Astrocyte of the hippocampus (primary cell): Measurements from ENCODE around the gene PACSIN2.
"Not testable (repeated sequence)": the region's sequence is repeated elsewhere in the genome, so short reads cannot be mapped to it uniquely, and the experiment has no call there.

Source experiments
- DNase-seq: peaks from one replicate; pipeline ENCODE4 v3.0.0; 2011; ENCODE audit warnings: low read depth, low spot score

The PACSIN2 gene, protein sequence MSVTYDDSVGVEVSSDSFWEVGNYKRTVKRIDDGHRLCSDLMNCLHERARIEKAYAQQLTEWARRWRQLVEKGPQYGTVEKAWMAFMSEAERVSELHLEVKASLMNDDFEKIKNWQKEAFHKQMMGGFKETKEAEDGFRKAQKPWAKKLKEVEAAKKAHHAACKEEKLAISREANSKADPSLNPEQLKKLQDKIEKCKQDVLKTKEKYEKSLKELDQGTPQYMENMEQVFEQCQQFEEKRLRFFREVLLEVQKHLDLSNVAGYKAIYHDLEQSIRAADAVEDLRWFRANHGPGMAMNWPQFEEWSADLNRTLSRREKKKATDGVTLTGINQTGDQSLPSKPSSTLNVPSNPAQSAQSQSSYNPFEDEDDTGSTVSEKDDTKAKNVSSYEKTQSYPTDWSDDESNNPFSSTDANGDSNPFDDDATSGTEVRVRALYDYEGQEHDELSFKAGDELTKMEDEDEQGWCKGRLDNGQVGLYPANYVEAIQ

DNA sequence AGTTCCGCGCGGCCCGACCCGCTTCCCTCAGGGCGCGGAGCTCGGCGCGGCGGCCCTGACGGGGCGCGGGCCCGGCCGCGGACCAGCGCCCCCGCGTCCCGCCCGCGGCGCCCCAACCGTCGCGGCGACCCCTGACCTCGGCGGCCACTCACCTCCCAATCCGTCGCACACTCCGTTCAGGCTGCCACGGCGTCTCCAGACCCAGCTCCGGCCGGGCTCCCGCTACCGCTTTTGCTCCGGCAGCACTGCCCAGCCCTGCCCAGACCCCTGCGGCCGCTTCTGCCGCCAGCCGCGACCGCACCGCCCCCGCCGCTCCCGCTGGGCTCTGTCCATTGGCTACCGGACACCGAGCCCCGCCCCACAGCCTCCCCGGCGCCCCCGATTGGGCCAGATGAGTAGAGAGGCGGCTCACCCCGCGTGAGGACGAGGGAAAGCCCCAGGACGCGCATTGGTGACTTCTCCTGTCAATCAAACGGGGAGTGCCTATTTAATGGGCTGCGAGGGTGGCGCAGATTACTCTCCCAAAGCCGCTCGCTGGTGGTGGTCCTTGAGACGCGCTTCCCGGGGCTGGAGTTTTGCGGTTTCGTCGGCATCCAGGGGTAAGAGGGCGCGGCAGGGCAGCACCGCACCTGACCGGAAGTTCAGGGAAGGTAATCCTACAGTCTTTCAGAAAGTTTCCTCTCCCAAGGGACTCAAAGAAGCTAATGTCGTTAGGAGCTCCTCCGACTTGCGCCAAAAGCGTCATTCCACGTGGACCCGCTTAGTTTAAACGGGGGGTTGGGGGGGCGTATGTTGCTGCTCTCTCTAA is at the start of gene PACSIN2:
TSS of gene PACSIN2 (minus strand) at position 281 of the 808 bp plus-strand sequence. CDS start 103,069 bp downstream, outside the sequence.
- peak; percentile 99 for DNase-seq

DNA sequence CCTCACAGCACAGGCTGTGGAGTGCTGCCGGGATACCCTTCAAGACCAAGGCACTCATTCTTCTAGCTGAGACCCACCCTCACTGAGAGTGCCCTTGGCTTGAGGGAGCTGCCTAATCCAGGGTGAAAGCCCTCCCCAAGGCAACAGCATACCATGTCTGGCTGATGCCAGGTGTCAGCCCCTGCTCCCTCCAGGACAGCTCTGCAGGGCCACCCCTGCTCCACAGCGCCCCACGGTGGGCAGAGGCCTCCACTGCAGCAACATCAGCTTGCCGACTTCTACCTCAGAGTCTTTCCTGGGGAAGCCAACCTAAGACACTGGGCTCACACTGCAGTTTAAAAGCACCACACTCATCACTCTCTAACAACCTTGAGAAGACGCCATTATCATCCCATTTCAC is 45.2 kb upstream of the PACSIN2 start:
- DNase-seq = peak; percentile 40

DNA sequence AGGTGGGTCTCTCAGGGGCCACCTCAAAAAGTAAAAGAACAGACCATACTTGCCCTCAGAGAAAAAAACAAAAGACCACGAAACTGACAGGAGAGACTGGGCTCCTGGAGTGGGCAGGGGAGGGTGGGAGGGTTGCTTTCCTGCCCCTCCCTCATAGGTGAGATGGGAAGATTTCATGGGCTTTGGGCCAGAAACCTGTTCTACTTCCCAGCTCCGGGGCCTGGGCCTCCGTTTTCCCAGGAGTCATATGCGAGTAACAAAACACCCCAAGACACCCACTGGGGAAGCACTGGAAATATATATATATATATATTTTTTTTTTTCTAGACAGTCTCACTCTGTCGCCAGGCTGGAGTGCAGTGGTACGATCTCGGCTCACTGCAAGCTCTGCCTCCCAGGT is 42.7 kb upstream of the PACSIN2 start:
- no peak for DNase-seq

DNA sequence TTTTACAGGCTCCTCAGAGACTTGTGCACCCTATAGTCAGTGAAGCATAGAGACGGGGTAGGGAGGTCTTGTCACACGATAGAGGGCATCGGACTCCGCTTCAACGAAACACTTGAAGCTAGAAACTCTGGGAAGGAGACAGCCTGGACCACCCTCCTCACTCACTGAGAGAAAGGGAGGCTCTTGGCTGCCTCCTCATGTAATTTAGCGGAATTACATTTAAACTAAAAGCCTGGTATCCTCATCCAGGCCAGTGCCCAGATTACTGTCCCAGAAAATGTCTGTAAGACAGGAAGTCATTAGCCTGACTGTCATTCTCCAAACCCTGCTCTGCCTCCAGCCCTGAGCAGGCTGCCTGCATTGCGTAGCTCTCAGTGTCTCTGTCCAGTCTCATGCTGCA is 38.2 kb upstream of the PACSIN2 start:
- no peak for DNase-seq

DNA sequence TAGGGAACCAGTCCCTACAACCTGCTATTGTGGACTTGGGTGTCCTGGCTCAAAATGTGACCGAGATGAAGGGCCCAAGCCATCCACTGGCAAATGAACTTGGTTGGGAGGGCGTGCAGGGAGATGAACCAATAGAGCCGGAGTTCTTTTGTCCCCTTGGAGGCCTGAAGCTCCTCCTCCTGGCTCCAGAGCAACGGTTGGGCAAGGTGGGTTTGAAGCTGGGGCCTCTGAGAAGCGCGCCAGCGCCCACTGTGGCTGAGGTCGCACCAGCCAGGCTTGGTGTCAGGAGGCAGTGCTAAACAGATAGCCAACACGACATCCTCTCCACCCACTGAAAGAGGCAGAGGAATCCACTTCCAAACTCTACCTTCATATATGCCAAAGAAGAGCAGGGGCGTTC is 36.0 kb upstream of the PACSIN2 start:
- no peak for DNase-seq

DNA sequence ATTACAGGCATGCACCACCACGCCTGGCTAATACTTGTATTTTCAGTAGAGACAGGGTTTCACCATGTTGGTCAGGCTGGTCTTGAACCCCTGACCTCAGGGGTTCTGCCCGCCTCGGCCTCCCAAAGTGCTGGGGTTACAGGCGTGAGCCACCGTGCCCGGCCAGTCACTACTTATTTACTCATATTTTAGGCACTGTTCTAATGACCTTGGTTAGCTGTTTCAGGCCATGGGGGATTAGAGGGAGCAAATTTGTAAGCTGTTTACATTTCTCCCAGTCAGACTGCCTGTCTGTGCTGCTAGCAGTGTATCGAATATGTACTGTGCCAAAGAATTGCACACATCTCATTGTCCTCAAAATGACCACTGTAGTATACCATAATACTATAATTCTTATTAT is 32.7 kb upstream of the PACSIN2 start:
- no peak for DNase-seq

DNA sequence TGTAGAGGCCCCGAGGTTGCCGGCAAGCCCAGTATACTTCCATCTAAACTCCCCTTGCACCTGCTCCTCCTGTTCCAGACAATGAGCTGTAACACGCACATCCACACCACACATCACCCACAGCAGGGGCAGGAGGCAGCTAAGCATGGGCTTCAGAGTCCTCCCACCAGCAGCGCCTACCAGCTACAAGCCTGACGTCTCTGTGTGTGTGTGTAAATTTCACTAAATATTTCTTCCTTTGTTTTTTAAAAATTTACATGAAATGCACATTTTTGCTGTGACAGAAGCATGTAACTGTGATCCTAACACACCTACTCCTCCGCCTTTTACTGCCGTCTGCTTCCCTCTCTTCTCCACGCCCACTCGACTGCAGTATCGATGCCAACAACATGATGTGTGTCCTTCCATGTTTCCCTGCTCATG is 29.4 kb upstream of the PACSIN2 start:
- no peak for DNase-seq

DNA sequence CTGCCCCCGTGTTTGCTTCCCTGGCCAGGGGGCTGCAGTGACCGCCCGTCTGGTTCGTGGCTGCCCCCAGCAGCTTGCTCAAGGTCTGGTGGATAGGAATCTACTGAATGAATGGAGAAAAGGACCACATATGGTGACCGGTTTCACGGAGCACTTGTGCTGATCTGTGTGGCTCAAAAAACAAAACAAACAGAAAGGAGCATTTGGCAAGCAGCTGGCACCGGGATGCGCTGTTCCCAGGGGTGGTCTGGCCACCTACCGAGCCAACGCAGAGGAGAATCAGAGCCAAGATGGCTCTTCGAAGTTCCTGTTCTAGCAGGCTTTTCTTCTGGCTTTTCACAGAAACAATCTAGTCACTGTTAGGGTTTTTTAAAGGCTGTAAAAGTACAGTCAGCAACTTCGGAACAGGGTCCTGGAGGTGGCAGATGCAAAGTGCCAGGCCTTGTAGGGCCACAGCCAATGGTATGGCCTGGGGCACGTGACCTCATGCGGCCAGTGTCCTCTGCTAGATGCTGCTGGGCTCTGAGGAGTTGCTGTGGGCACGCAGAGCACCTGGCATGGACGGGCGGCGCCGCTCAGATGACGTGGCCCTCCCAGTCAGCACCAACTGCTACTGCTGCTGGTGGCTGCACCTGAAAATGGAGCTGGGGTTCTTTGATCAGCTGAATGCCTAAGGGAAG is 27.3 kb upstream of the PACSIN2 start:
- DNase-seq = peak; percentile 59

DNA sequence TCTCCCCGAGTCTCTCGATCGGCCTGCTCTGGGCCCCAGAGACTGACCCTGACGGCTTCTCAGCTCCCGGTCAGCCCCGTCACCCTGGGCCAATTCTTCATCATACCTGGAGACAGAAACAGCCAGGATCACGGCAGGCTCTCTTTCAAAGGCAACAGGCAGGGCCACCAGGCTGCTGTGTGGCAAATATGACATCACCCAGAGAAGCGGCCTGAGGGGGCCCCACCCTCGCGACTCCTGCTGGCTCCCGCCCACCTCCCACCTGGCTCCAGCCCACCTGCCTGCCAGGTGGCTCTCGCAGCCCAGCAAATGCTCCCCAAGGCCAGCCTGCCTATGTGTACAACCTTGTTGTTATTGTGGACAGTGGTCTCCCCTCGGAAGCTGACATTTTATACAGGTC is 24.9 kb upstream of the PACSIN2 start:
- no peak for DNase-seq

DNA sequence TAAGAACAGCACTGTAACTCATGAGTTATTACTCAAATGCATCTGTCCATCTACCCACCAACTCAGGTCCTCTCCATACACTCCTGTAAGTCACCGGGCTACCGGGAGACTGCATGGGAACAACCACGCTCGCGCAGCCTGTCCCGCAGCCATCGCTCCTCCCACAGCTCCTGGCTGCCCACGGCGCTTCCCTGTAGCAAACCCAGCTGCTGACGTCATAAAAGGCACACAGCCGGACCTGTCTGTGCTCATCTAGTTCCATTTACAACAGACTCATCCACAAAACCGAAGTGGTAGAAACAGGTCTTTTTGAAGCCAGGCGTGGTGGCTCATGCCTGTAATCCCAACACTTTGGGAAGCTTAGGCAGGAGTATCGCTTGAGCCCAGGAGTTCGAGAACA is 23.4 kb upstream of the PACSIN2 start:
- DNase-seq = no peak

DNA sequence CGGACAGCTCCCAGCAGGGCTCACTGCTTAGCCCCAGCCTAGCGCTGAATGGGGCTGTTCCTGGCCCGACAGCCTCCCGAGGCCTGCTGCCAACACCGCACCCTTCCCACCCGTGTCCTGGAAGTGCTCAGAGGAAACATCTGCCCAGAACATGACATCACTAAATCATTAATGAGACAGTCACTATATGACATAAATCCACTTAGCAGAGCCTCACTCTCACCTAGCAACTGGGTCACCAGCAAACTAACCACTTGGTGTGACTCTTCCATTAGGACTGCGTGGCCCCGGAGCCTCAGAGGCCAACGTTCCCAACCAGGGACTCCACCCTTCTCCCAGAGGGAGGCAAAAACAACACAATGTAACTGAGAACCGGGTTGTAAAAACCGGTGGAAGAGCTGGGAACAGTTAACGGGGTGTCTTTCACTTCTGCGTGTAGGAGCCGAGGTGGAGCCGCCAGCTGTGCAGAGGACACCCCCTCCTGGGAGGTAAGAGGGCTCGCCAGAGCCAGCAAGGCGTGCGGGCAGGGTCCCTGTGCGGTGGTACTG is 21.4 kb upstream of the PACSIN2 start:
- DNase-seq = peak; percentile 36

DNA sequence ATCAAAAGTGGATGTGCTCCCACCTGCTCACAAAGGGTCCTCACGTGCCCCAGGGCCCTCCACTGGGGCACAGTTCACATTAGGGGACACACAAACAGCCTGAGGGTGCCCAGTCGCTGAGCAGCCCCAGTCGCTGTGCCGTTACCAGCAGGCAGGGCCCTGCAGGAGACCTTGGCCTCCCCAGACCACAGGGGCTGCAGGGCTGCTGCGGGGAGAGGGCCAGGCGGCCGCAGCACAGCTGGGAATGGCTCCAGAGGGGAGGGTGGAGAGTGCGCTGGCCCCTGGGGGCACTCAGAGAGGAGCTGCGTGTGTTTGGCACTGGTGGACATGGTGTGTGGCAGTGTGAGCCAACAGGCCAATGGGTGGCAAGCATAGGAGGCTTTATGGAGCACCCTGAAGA is 20.3 kb upstream of the PACSIN2 start:
- no peak for DNase-seq

DNA sequence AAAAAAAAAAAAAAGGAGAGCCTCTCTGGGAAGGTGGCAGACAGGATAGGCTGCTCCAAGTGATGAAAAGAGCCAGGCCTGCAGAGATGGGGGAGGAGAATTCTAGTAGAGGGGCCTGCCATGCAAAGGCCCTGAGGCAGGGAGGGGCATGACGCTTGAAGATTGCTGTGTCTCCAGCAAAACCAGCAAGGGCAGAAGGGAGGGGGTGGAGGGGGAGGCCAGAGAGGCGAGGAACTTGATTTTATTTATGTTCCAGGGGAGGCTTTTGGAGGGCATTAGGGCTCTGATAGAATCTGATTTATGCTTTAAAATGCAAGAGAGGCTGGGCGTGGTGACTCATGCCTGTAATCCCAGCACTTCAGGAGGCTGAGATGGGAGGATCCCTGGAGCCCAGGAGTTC is 16.7 kb upstream of the PACSIN2 start:
- DNase-seq = no peak

DNA sequence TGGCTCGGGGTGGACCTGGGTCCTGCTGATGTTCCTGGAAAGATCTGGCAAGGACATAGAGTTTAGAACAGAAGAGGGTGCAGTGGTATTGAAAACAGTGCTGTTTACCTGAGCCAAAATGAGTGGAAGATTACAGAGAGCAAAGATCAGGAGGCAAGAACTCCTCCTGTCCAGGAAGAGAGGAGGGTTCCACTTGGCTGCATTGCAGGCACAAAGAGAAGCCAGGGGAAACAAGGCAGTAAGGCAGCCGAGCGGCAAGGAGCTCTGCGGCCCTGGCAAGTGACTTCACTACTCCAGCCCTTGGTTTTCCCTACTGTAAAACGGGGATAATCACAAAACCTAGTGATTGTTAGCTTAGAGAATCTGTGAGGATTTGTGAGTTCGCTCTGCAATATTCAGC is 3.7 kb upstream of the PACSIN2 start:
- DNase-seq = no peak

DNA sequence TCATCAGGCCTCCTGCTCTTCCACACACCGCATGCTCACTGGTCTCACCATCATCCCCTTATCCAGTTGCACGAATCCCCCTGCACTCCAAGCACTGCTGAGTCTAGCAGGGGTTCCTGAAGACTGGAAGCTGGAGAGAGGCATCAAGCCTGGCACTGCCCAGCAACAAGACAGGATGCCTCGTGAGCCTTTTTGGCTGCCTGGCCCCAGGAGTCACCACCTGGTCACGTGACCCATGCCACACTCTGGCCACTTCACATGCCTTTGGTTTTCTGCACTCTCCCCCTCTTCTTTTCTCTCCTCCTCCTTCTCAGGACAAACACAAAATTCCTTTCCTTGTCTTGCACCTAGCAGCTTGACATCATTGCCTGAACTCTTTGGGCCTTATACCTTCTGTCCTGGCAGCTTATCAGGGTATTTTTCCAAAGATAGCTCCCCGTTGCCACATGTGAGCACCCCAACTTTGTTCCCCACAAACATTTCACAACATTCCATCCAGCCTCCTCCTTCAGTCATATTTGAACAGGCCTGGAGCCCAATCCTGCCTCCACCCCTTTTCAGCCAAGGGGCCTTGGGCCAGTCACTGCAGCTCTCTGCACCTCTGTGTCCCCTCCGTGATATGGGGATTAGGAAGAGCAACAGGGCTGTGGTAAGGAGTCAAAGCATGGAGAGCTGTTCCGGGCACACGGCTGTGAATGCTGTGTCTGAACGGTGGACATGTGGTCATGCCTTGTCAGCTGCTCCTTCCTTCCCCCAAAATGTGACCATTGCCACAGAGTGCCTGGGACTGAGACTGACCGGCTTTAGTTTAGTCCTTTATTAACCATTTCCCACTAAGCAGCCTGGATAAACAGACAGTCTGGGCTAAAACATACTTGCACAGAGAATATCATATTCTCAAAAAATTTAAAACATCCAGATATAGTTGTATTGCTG is 2.8 kb upstream of the PACSIN2 start:
- peak; percentile 59 for DNase-seq

DNA sequence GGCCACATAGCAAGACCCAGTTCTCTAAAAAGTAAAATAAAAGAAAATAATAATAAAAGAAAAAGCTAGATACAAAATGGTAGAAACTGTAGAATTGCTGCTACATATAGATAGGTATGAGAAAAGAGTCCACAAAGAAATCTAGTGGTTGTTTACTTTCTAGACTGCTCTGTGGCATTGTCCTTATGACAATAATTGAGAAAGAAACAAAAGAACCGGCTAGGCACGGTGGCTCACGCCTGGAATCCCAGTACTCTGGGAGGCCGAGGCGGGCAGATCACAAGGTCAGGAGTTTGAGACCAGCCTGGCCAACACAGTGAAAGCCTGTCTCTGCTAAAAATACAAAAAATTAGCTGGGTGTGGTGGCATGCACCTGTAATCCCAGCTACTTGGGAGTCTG is 1.2 kb upstream of the PACSIN2 start:
- DNase-seq = not testable (repeated sequence)

DNA sequence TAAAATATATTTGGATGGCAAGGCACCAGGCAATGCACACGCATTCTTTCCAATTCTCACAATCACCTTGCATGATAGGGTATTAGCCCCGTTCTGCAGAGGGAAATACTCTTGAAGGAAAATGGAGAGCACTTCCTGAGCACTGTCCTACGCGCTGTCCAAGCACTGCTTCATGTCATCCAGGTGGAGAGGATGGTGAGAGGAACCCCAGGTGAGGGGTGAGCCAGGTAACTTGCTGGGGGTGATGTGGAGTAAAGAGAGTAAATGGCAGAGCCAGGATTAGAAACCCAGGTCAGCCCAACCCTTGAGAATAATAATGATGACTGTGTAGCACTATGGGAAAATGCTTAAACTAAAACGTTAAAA is 711 bp upstream of the PACSIN2 start:
- no peak for DNase-seq

DNA sequence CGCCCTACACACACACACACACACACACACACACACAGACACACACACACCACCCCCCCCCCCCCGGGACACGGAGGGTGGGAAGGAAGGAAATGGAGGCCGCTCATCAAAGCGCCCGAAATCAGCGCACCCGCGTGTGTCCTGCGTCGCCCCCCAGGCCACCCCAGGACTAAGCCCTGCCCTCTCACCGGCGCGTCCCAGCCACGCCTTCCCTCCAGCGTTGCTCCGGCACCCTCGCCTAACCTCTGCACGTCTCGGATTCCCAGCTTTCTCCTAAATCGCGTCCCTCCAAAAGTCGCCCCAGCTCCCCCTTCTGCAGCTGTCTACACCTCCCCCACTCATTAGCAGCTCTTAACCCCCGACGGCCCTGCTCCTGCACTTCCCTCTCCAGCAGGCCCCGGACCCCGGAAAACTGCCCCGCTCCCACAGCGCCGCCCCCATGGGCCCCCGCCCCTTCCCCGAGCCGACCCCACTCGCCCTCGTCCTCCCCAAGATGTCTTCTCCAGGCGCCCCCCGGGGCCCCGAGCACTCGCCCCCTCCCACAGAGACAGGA is 557 bp downstream of the PACSIN2 start:
- DNase-seq = peak; percentile 51

DNA sequence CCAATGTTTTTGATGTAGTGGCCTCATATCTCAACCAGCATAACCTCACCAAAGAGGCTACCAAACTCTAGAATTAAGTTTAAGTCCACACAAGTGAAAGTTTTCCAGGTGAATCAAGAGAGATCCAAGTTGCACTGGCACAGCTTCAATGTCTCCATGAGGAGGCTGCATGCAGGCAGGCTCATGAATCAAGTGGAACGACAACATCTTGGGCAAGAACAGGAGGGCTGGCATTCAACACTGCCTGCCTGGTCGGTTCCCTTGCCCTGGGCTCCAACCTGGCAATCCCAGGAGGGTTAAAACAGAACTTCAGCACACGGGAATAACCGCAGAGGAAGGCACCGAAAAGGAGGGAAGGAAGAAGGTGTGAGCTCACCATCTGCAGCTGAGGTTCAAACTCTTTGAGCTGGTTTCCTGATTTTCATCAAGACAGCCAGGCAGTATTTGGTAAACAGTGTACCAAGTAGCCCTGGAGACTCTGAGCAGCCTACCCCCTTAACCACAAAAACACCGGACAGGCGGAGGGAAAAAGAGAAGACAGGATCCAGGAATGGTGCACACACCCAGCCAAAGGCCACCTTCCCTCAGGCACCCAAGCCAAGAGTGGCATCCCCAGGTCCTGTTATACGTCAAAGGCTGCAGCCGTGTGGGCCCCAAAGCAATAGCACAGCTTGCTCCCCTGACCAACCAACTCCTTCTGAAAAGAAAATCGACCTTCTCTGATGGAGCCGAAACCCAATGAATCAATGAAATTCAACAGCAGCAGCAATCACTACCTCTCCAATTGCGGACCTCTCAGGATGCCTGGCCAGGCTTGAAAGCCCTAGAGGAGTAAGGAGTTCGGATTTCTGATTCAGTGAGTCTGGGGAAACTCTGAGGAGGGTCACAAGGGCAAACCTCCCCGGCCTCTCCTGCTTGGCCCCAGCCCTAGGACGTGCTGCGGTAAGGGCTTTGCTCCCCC is 1.3 kb downstream of the PACSIN2 start:
- peak; percentile 55 for DNase-seq
